CD8-positive, alpha-beta memory T cell (primary cell): Measurements from ENCODE around the gene ADD3. TPM values are rescaled to one million over a fixed set of nuclear protein-coding genes. Genes with fewer than 3 reads are reported as not detected.

Experiments used
- CTCF ChIA-PET: fragments of 350-600 bp; sonication (Branson Sonifier 250); formaldehyde crosslinking; loops from one replicate; lab custom pipeline; 2021; ENCODE audit warnings: antibody characterized with exemption; lab: Charles Lee
- POLR2A ChIA-PET: fragments of 350-600 bp; sonication (Branson Sonifier 250); formaldehyde crosslinking; loops from one replicate; lab custom pipeline; 2021; ENCODE audit warnings: antibody characterized with exemption; lab: Charles Lee
- DNase-seq, 5 donors: peaks; one replicate each; pipeline versions ENCODE4 v3.0.0 to v3.0.0-alpha.2; 2020 to 2022; ENCODE audit warnings: mixed read lengths in 1 of 5
- H3K27ac ChIP-seq: one replicate; pipeline ENCODE4 v1.7.0; 2013; ENCODE audit warnings: low read depth, mild to moderate bottlenecking, low read length, moderate library complexity
- H3K27me3 ChIP-seq: 2 replicates; pipeline ENCODE4 v1.7.0; 2013; ENCODE audit warnings: low read length, mild to moderate bottlenecking; ENCODE audit not compliant: insufficient read depth, poor library complexity, severe bottlenecking
- H3K36me3 ChIP-seq: 2 replicates; pipeline ENCODE4 v1.7.0; 2013; ENCODE audit warnings: mild to moderate bottlenecking, low read length, moderate library complexity; ENCODE audit not compliant: insufficient read depth
- H3K4me1 ChIP-seq: 2 replicates; pipeline ENCODE4 v1.7.0; 2013; ENCODE audit warnings: mild to moderate bottlenecking, low read length, moderate library complexity; ENCODE audit not compliant: insufficient read depth
- H3K4me3 ChIP-seq: 2 replicates; pipeline ENCODE4 v1.7.0; 2013; ENCODE audit warnings: mild to moderate bottlenecking, low read length
- H3K9me3 ChIP-seq: 2 replicates; pipeline ENCODE4 v1.7.0; 2013; ENCODE audit warnings: mild to moderate bottlenecking, low read length
- H3K27ac Mint-ChIP-seq, 8 donors: one replicate each; pipeline ENCODE4 v1.8.0; 2020 to 2021; ENCODE audit warnings: mixed read lengths in 8 of 8, mild to moderate bottlenecking in 6 of 8, inconsistent platforms in 3 of 8, moderate library complexity in 3 of 8
- H3K27me3 Mint-ChIP-seq, 2 donors: one replicate each; pipeline ENCODE4 v1.8.0; 2020 to 2021; ENCODE audit warnings: mixed read lengths in 2 of 2, mild to moderate bottlenecking in 1 of 2, moderate library complexity in 1 of 2
- H3K36me3 Mint-ChIP-seq, 3 donors: one replicate each; pipeline ENCODE4 v1.8.0; 2020 to 2021; ENCODE audit warnings: mixed read lengths in 3 of 3, inconsistent platforms in 1 of 3, mild to moderate bottlenecking in 1 of 3
- H3K4me1 Mint-ChIP-seq, 3 donors: one replicate each; pipeline ENCODE4 v1.8.0; 2020 to 2021; ENCODE audit warnings: mixed read lengths in 3 of 3, inconsistent platforms in 1 of 3, mild to moderate bottlenecking in 1 of 3
- H3K4me3 Mint-ChIP-seq, 7 donors: one replicate each; pipeline ENCODE4 v1.8.0; 2020 to 2021; ENCODE audit warnings: mixed read lengths in 7 of 7, mild to moderate bottlenecking in 6 of 7, moderate library complexity in 4 of 7, inconsistent platforms in 2 of 7
- H3K9me3 Mint-ChIP-seq, 5 donors: one replicate each; pipeline ENCODE4 v1.8.0; 2020 to 2022; ENCODE audit warnings: mixed read lengths in 5 of 5, mild to moderate bottlenecking in 3 of 5, moderate library complexity in 2 of 5, inconsistent platforms in 1 of 5
- polyA plus RNA-seq: library from polyadenylated mRNA; unstranded; fragments of 300-500 nt; fragmentation: Illumina TruSeq; gene quantifications from one replicate; pipeline ENCODE4 v1.2.3, GENCODE V29; 2021
- total RNA-seq, 2 experiments: library from RNA; stranded (reverse); gene quantifications; one replicate each; pipeline ENCODE4 v1.2.3, GENCODE V29; 2021

The ADD3 gene, protein sequence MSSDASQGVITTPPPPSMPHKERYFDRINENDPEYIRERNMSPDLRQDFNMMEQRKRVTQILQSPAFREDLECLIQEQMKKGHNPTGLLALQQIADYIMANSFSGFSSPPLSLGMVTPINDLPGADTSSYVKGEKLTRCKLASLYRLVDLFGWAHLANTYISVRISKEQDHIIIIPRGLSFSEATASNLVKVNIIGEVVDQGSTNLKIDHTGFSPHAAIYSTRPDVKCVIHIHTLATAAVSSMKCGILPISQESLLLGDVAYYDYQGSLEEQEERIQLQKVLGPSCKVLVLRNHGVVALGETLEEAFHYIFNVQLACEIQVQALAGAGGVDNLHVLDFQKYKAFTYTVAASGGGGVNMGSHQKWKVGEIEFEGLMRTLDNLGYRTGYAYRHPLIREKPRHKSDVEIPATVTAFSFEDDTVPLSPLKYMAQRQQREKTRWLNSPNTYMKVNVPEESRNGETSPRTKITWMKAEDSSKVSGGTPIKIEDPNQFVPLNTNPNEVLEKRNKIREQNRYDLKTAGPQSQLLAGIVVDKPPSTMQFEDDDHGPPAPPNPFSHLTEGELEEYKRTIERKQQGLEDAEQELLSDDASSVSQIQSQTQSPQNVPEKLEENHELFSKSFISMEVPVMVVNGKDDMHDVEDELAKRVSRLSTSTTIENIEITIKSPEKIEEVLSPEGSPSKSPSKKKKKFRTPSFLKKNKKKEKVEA
- total RNA-seq, result 10 to 100 TPM; 39.4 to 50.3 TPM
- polyA plus RNA-seq, result 378 TPM

DNA sequence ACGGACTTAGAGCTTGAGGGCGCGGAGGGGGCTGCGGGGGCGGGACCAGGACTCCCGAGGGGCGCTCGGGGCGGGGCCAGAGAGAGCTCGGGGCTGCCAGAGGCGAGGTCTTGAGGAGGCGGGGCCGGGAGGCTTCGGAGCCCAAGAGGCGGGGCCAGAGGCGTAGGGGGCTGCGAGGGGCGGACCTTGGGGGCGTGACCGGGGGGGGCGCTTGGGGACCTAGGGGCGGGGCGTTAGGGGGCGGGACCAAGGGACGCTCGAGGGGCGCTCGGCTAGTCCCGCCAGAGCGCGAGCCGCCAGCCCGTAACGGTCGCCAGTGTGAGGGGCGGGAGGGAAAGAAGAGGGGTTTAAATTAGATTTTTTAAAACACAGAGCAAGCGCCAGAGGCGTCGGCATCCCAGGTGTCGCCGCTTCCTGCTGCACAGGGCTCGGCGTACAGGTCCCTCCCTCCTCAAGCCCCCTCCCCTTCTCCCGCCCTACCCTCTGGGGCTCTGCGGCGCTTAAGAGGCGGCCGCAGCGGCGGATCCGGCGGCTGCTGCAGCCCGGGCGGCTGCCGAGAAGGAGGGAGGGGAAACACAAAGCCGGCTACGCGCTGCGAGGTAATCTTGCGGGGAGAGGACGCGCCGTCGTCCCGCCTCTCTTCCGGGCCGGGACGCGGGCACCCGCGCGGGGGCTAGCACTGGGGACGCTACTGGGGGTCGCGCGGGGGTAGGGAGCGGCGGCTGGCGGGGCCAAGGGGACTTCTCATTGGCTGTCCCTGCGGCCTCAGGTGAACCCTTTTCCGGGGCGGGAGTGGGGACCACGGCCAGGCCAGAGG, at the start of gene ADD3:
TSS of gene ADD3 (plus strand) at position 284 of the 817 bp plus-strand sequence. CDS start 92,670 bp downstream, outside the sequence.
- H3K4me1 Mint-ChIP-seq, result peaks cover 41 to 42% (median 42%) of the 10 kb centered on the region in 3 donors
- Histone ChIP-seq H3K9me3 (no peaks in the 10 kb centered on the region), H3K27me3 (no peaks in the 10 kb centered on the region), H3K36me3 (no peaks in the 10 kb centered on the region), H3K4me1 (peaks cover 31% of the 10 kb centered on the region), H3K27ac (peak within 1 kb of the TSS; percentile 75), H3K4me3 (peak within 1 kb of the TSS; percentile 91)
- CTCF ChIA-PET, result interaction anchor here (0.8 to 2.9 kb wide), 9 partner anchors 27 to 218 kb away, joined by 3 to 12 read pairs (median 3); no protein-coding TSS in a partner anchor
- H3K9me3 Mint-ChIP-seq, result no peaks in the 10 kb centered on the region
- POLR2A ChIA-PET, result interaction anchor here (0.6 to 2.6 kb wide), 9 partner anchors 12 to 203 kb away, joined by 3 to 18 read pairs (median 3); no protein-coding TSS in a partner anchor
- H3K4me3 Mint-ChIP-seq, result no peak within 1 kb of the TSS
- H3K36me3 Mint-ChIP-seq, result peaks cover 0 to 9% (median 0%) of the 10 kb centered on the region in 3 donors
- peak within 1 kb of the TSS in 6 of 8 donors; percentile 86 to 99 (median 93) for H3K27ac Mint-ChIP-seq
- H3K27me3 Mint-ChIP-seq, result no peaks in the 10 kb centered on the region
- DNase-seq, result peak; percentile 92 to 98 (median 95)

DNA sequence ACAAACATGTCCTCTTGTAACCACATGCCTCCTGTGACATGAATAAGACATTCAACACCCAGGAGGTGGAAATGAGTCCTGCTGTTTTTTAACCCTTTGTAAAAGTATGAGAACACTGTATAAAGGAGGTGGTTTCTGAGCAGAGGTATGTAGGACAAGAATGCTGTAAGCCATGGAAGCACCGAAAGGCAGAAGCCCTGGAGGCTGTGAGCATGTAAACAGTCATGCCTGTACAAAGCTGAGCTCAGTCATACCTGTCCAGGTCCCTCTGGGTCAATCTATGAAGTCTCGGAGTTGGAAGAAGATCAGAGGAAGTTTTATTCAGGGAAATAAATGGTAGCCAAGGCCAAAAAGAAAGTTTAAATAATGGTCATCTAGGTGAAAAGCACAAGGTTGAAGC, 49.7 kb upstream of the ADD3 start:
- ChIA-PET CTCF (interaction anchor here (1.6 to 2.5 kb wide), 2 partner anchors 56 to 74 kb away, joined by 3 to 8 read pairs; no protein-coding TSS in a partner anchor), POLR2A (interaction anchor here (0.6 kb wide), 1 partner anchor 35 kb away, joined by 3 read pairs; the partner anchor contains the start of gene XPNPEP1)
- Histone ChIP-seq H3K4me3 (no peak overlapping the region), H3K27ac (no peak overlapping the region), H3K27me3 (no peaks in the 10 kb centered on the region), H3K4me1 (no peaks in the 10 kb centered on the region), H3K36me3 (no peaks in the 10 kb centered on the region), H3K9me3 (no peaks in the 10 kb centered on the region)
- Mint-ChIP-seq H3K4me1 (peaks cover 2 to 4% (median 3%) of the 10 kb centered on the region in 3 donors), H3K4me3 (no peak overlapping the region), H3K27ac (no peak overlapping the region), H3K9me3 (no peaks in the 10 kb centered on the region), H3K27me3 (no peaks in the 10 kb centered on the region), H3K36me3 (no peaks in the 10 kb centered on the region)
- DNase-seq, result no peak

DNA sequence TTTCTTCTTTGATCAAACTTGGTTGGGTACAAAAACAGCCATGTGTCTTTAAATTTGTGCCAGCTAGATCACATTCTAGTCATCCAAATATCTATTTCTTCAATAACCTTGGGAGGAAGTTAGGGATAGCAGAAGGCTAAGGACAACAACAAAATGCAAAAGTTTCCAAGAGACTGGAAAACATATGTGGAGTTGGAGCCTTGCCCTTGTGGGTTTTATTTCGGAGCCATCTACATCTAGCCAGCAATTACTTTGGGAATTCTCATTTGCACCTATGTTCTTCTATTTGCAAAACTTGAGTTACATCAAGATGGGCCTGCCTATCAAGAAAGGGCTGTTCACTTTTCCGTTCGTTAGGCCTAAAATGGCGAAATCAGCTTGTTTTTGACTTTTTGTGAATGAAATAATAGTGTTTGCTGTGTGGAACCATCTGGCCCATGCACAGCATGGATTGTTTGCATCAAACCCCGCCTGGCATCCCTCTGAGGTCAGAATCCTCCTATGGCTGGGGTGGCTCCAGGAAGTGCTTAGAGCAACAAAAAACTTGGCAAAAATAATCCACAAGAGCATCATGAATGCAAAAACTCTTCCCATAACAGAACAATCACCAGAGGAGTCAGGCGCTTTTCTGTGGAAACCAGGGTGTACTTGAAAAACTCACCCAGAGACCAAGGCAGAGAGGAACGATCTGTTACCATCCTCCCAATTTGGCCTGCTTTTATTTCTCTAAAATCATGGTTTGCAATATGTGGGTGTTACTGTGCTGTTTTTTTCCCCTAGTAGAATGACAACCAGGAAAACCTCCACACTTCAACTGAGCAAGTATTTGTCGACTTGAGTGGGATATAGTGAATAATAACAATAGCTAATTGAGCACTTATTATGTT, 48.3 kb upstream of the ADD3 start:
- no peak overlapping the region for H3K4me3 Mint-ChIP-seq
- H3K9me3 Mint-ChIP-seq, result no peaks in the 10 kb centered on the region
- H3K27ac ChIP-seq, result no peak overlapping the region
- H3K4me1 Mint-ChIP-seq, result peaks cover 2 to 4% (median 3%) of the 10 kb centered on the region in 3 donors
- H3K4me1 ChIP-seq, result no peaks in the 10 kb centered on the region
- no peaks in the 10 kb centered on the region for H3K36me3 ChIP-seq
- ChIA-PET POLR2A (no interaction called here), CTCF (no interaction called here)
- no peaks in the 10 kb centered on the region for H3K9me3 ChIP-seq
- no peaks in the 10 kb centered on the region for H3K27me3 ChIP-seq
- no peak overlapping the region for H3K27ac Mint-ChIP-seq
- H3K36me3 Mint-ChIP-seq, result no peaks in the 10 kb centered on the region
- H3K4me3 ChIP-seq, result no peak overlapping the region
- no peak for DNase-seq
- no peaks in the 10 kb centered on the region for H3K27me3 Mint-ChIP-seq

DNA sequence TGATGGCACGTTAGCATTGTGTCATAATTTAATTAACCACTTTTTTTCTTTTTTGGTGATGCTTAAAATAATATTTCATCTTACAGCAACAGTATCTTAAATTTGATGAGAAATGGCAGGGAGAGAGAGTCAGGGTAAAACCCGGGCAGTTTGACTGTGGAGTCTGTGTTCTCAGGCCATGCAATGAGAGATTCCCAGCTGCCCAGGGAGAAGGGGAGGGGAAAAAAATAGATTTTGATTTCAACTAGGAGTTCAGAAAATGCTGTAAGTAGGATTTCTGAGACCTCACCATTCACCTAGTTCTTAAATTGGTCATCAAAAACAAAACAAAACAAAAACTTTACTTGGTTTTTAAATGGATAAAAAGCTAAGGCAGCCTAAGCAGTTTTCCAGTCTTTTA, 47.1 kb upstream of the ADD3 start:
- Histone ChIP-seq H3K27me3 (no peaks in the 10 kb centered on the region), H3K9me3 (no peaks in the 10 kb centered on the region), H3K36me3 (no peaks in the 10 kb centered on the region), H3K4me1 (no peaks in the 10 kb centered on the region), H3K4me3 (no peak overlapping the region), H3K27ac (no peak overlapping the region)
- peaks cover 2 to 4% (median 3%) of the 10 kb centered on the region in 3 donors for H3K4me1 Mint-ChIP-seq
- no peaks in the 10 kb centered on the region for H3K27me3 Mint-ChIP-seq
- peak overlapping the region in 1 of 8 donors; percentile 69 for H3K27ac Mint-ChIP-seq
- CTCF ChIA-PET, result no interaction called here
- DNase-seq, result no peak
- no peaks in the 10 kb centered on the region for H3K9me3 Mint-ChIP-seq
- no peaks in the 10 kb centered on the region for H3K36me3 Mint-ChIP-seq
- POLR2A ChIA-PET, result no interaction called here
- H3K4me3 Mint-ChIP-seq, result no peak overlapping the region

DNA sequence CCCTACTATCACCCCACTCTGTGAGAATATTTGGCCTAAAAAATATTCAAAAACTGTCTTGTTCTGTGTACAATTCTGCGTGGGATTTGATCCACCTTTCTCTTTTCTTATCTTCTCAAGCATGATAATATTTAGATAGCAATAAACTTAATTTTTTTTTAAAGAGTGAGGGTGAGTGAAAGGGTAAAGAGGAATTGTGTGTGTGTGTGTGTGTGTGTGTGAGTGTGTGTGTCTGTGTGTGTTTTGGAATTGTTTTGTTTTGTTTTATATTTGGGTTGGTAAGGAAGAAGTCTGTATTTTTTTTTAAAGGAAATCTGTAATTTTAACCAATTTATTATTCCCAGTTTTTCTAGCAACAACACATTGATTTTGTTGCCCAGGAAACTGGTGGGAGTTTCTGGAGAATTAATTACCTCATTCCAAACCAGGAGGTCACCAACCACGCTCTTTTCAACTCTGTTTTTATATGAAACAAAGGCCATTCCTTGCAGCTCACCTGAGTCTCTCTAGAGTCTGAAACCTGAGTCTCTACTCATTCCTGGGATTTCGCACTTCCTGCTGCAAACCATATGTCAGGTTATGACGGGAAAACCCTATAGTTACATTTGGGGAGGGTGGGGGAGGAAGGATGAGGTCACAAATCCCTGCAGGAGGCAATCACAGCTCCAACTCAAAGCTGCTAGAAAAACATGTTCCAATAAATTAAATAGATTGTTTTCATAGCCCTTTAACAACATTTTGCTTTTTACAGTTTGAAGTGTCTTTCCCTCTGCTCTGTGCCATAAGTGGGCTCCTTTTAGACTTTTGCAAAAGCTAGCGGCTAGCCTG, 46.4 kb upstream of the ADD3 start:
- Mint-ChIP-seq H3K36me3 (no peaks in the 10 kb centered on the region), H3K27ac (no peak overlapping the region), H3K4me3 (no peak overlapping the region), H3K4me1 (peaks cover 2 to 4% (median 3%) of the 10 kb centered on the region in 3 donors), H3K27me3 (no peaks in the 10 kb centered on the region), H3K9me3 (no peaks in the 10 kb centered on the region)
- POLR2A ChIA-PET, result no interaction called here
- H3K9me3 ChIP-seq, result no peaks in the 10 kb centered on the region
- CTCF ChIA-PET, result no interaction called here
- H3K27me3 ChIP-seq, result no peaks in the 10 kb centered on the region
- no peaks in the 10 kb centered on the region for H3K36me3 ChIP-seq
- H3K4me1 ChIP-seq, result no peaks in the 10 kb centered on the region
- no peak overlapping the region for H3K4me3 ChIP-seq
- DNase-seq, result no peak
- H3K27ac ChIP-seq, result no peak overlapping the region

DNA sequence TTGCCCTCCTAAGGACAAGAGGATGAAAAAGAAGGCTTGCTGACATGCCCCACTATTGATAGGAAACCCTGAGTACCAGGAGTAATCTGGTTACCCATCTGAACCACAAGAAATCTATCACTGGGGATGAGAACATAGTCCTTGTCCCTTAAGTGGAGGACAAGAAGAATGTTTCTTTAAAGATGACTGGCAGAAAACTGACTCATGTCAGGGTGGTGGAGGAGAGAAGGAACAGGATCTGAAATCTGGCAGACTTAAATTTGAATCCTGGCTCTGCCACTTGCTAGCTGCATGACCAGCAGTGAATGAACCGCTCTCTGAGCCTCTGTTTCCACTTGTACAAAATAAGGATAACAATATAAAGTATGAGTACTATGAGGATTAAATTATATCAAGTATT, 45.5 kb upstream of the ADD3 start:
- POLR2A ChIA-PET, result no interaction called here
- DNase-seq, result no peak
- no peaks in the 10 kb centered on the region for H3K9me3 Mint-ChIP-seq

More for the DNA sequence above, 45.5 kb upstream of the ADD3 start:
- Histone ChIP-seq H3K27ac (no peak overlapping the region), H3K27me3 (no peaks in the 10 kb centered on the region), H3K9me3 (no peaks in the 10 kb centered on the region), H3K4me1 (no peaks in the 10 kb centered on the region), H3K36me3 (no peaks in the 10 kb centered on the region), H3K4me3 (no peak overlapping the region)
- no peaks in the 10 kb centered on the region for H3K27me3 Mint-ChIP-seq
- no peak overlapping the region for H3K4me3 Mint-ChIP-seq
- H3K4me1 Mint-ChIP-seq, result no peaks in the 10 kb centered on the region
- H3K36me3 Mint-ChIP-seq, result no peaks in the 10 kb centered on the region
- CTCF ChIA-PET, result no interaction called here
- peak overlapping the region in 1 of 8 donors; percentile 38 for H3K27ac Mint-ChIP-seq
